Forelimb muscle (tissue), 1 donor: ENCODE data around the gene SNTB2. TPM values are rescaled to one million over a fixed set of nuclear protein-coding genes. Genes with fewer than 3 reads are reported as not detected.

Experiments
- DNase-seq: peaks from one replicate; pipeline ENCODE4 v3.0.0-alpha.2; 2013; ENCODE audit warnings: low read depth
- polyA plus RNA-seq: library from polyadenylated mRNA; unstranded; fragments of 120-200 nt; gene quantifications from one replicate; pipeline ENCODE4 v1.2.1, GENCODE V29; 2013; ENCODE audit not compliant: insufficient read length

The SNTB2 gene
- polyA plus RNA-seq, 1 donor, result 13.4 TPM

DNA sequence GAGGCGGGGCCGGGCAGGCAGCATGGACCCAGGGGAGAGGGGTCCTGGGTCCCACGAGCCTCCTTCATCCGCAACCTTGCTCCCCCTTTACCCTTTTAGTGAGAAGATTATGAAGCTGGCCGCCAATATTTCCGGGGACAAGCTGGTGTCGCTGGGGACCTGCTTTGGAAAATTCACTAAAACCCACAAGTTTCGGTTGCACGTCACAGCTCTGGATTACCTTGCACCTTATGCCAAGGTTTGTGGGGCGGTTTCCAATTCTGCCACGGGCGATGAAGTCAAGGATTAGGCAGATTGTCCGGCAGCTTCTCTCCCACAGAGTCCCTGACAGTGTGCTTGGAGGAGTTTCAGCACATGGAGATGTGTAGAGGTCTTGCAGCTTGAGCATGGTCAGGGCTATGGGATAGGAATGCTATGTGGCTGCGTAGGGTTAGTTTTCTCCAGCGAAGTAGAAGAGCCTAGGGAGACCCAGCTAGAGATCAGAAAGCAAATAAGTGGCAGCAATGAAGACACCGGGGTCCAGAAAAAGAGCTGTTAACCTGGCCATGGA lies 153.2 kb downstream of the SNTB2 start:
- DNase-seq, result no peak

GRCh38 chr16:69344171-69344570 lies 157.2 kb downstream of the SNTB2 start:
- DNase-seq, result no peak

DNA sequence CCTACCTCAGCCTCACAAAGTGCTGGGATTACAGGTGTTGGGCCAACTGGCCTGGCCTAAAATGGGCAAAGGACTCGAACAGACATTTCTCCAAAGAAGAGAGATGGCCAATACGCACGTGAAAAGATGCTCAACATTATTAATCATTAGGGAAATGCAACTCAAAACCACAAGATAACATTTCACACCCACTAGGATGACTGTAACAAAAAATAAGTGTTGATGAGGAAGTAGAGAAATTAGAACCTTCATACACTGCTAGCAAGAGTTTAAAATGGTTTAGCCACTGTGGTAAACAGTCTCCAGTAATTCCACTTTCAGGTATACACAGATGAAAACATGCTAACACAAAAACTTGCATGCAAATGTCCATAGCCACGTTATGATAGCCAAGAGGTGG lies 159.0 kb downstream of the SNTB2 start:
- no peak for DNase-seq

GRCh38 chr16:69346683-69347082 lies 159.7 kb downstream of the SNTB2 start:
- DNase-seq, result no peak

DNA sequence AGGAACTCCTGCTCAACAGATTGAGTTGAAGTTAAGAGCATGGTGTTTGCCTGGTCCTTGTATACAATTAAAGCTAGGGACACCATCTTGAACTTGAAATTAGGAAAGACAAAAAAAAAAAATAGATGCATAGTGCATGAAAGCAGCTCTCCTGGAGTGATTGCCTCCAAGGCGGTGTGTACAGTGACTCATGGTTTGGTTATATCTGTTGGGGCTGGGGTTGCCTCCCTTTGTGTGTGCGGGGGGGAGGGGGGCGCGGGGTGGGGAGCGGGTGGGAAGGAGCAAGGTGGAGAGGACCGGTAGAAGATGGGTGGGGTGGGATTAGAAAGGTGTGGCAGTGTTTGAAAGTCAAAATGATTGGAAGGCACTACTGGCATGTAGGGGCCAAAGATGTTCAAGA lies 161.3 kb downstream of the SNTB2 start:
- DNase-seq, result no peak

DNA sequence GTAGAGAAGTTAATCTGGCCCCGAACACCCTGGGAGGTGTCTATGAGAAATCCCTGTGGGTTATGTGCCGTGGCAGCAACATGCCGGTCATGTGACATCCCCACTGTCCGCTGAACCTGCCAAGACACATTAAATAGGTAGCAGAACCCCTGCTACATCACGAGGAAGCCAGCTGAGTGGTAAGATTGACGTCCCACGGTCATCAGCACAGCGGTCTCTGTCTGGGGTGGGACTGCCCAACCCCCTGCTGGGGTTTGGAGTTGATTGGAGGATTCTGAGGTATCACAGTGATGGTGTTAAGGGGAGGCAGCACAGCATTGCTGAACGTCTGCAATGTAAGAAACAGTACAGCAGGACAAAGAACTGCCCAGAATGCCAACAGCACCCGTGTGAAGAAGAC lies 162.6 kb downstream of the SNTB2 start:
- DNase-seq, result no peak

GRCh38 chr16:69350536-69351133 lies 163.7 kb downstream of the SNTB2 start:
- no peak for DNase-seq

GRCh38 chr16:69351309-69352027 lies 164.5 kb downstream of the SNTB2 start, which contains the start of gene TMED6:
Gene TMED6 (minus strand): TSS chr16:69351786. CDS start chr16:69351753, 33 bp downstream.
- DNase-seq, result no peak

Other genes starting within 250 kb of the SNTB2 start
- gene HAS3, start 81.5 kb upstream of the SNTB2 start, polyA plus RNA-seq, result 2.2 TPM
- gene CHTF8, start 54.6 kb upstream of the SNTB2 start, polyA plus RNA-seq, result 61.6 TPM
- 33.7 TPM for gene UTP4, start 54.5 kb upstream of the SNTB2 start, polyA plus RNA-seq
- 38.7 TPM for gene VPS4A, start 124.2 kb downstream of the SNTB2 start, polyA plus RNA-seq
- gene PDF, start 143.4 kb downstream of the SNTB2 start, polyA plus RNA-seq, result 6.8 TPM
- 24.2 TPM for gene COG8, start 152.4 kb downstream of the SNTB2 start, polyA plus RNA-seq
- gene NIP7, start 152.6 kb downstream of the SNTB2 start, polyA plus RNA-seq, result 18.8 TPM
- gene TMED6, start 164.6 kb downstream of the SNTB2 start, polyA plus RNA-seq, result 1.5 TPM
- gene TERF2, start 198.8 kb downstream of the SNTB2 start, polyA plus RNA-seq, result 31.9 TPM
- gene CYB5B, start 237.5 kb downstream of the SNTB2 start, polyA plus RNA-seq, result 64.1 TPM